ENCODE data around the gene COL1A1. TPM values are rescaled to one million over a fixed set of nuclear protein-coding genes. Genes with fewer than 3 reads are reported as not detected.

The COL1A1 gene
- total RNA-seq, 2 experiments from 2014 or later: not detected

GRCh38 chr17:50219342-50219741 lies 17.9 kb upstream of the COL1A1 start:
- Histone ChIP-seq H3K9me2 (ENCODE audit: insufficient read depth, low read length) (no peaks in the 10 kb centered on the region), H3K4me2 (ENCODE audit: low read length) (no peak overlapping the region), H3K9me3 (ENCODE audit: low read length) (no peaks in the 10 kb centered on the region), H3K4me1 (ENCODE audit: insufficient read depth, low read length, poor library complexity, severe bottlenecking) (no peaks in the 10 kb centered on the region), H3K27ac (ENCODE audit: low read depth, low read length, poor library complexity, severe bottlenecking) (no peak overlapping the region), H3K79me2 (ENCODE audit: insufficient read depth, low read depth, low read length) (no peaks in the 10 kb centered on the region), H3K36me3 (ENCODE audit: insufficient read depth, low read length) (no peaks in the 10 kb centered on the region), H3K4me3 (ENCODE audit: low read depth, low read length, poor library complexity, severe bottlenecking) (no peak overlapping the region), H4K20me1 (ENCODE audit: insufficient read depth, low read length) (no peaks in the 10 kb centered on the region), H2AFZ (ENCODE audit: low read length) (no peak overlapping the region)
- ChIA-PET CTCF (ENCODE audit: unreplicated experiment) (no interaction called here), POLR2A (no interaction called here)
- intact Hi-C loops (cut with micrococcal nuclease; ENCODE audit: unreplicated experiment): no loop called here
- no peak for DNase-seq (ENCODE audit: low spot score)
- BruUV-seq (replicated peaks): no TSS peak
- TF ChIP-seq EZH2phosphoT487 (IDR thresholded peaks at IDR 0.05; ENCODE audit: borderline replicate concordance, low read depth, low read length) (no peak), CTCF (conservative IDR thresholded peaks at IDR 0.05; ENCODE audit: low read length) (no peak)

- no peaks in the 10 kb centered on the region for H3K4me1 ChIP-seq (ENCODE audit: insufficient read depth, low read length, poor library complexity, severe bottlenecking)
- no peak overlapping the region for H2AFZ ChIP-seq (ENCODE audit: low read length)
- intact Hi-C loops (cut with micrococcal nuclease; ENCODE audit: unreplicated experiment): no loop called here
- H3K36me3 ChIP-seq (ENCODE audit: insufficient read depth, low read length): no peaks in the 10 kb centered on the region
- ChIA-PET POLR2A (interaction anchor here (0.6 kb wide), 1 partner anchor 46 kb away, joined by 3 read pairs; no protein-coding TSS in a partner anchor), CTCF (ENCODE audit: unreplicated experiment) (no interaction called here)
- H3K9me3 ChIP-seq (ENCODE audit: low read length): no peaks in the 10 kb centered on the region
- no peaks in the 10 kb centered on the region for H4K20me1 ChIP-seq (ENCODE audit: insufficient read depth, low read length)
- TF ChIP-seq CTCF (conservative IDR thresholded peaks at IDR 0.05; ENCODE audit: low read length): no peak
- TF ChIP-seq EZH2phosphoT487 (IDR thresholded peaks at IDR 0.05; ENCODE audit: borderline replicate concordance, low read depth, low read length): no peak
- H3K27ac ChIP-seq (ENCODE audit: low read depth, low read length, poor library complexity, severe bottlenecking): no peak overlapping the region
- no peaks in the 10 kb centered on the region for H3K9me2 ChIP-seq (ENCODE audit: insufficient read depth, low read length)
- H3K4me3 ChIP-seq (ENCODE audit: low read depth, low read length, poor library complexity, severe bottlenecking): no peak overlapping the region
- DNase-seq (ENCODE audit: low spot score): no peak
- BruUV-seq (replicated peaks): no TSS peak
- H3K79me2 ChIP-seq (ENCODE audit: insufficient read depth, low read depth, low read length): no peaks in the 10 kb centered on the region
- no peak overlapping the region for H3K4me2 ChIP-seq (ENCODE audit: low read length)
These were observed 17.4 kb upstream of the COL1A1 start for GRCh38 chr17:50218771-50219315.

- no peaks in the 10 kb centered on the region for H3K4me1 ChIP-seq (ENCODE audit: insufficient read depth, low read length, poor library complexity, severe bottlenecking)
- no peak overlapping the region for H3K4me2 ChIP-seq (ENCODE audit: low read length)
- H3K9me3 ChIP-seq (ENCODE audit: low read length): no peaks in the 10 kb centered on the region
- no peaks in the 10 kb centered on the region for H3K36me3 ChIP-seq (ENCODE audit: insufficient read depth, low read length)
- no peak overlapping the region for H3K4me3 ChIP-seq (ENCODE audit: low read depth, low read length, poor library complexity, severe bottlenecking)
- ChIA-PET POLR2A (interaction anchor here (0.6 kb wide), 1 partner anchor 47 kb away, joined by 3 read pairs; no protein-coding TSS in a partner anchor), CTCF (ENCODE audit: unreplicated experiment) (no interaction called here)
- intact Hi-C loops (cut with micrococcal nuclease; ENCODE audit: unreplicated experiment): no loop called here
- no peak overlapping the region for H3K27ac ChIP-seq (ENCODE audit: low read depth, low read length, poor library complexity, severe bottlenecking)
- no peaks in the 10 kb centered on the region for H4K20me1 ChIP-seq (ENCODE audit: insufficient read depth, low read length)
- no peak overlapping the region for H2AFZ ChIP-seq (ENCODE audit: low read length)
- no TSS peak for BruUV-seq (replicated peaks)
- no peaks in the 10 kb centered on the region for H3K79me2 ChIP-seq (ENCODE audit: insufficient read depth, low read depth, low read length)
- DNase-seq (ENCODE audit: low spot score): no peak
- no peaks in the 10 kb centered on the region for H3K9me2 ChIP-seq (ENCODE audit: insufficient read depth, low read length)
- no peak for TF ChIP-seq EZH2phosphoT487 (IDR thresholded peaks at IDR 0.05; ENCODE audit: borderline replicate concordance, low read depth, low read length)
- TF ChIP-seq CTCF (conservative IDR thresholded peaks at IDR 0.05; ENCODE audit: low read length): no peak
These were observed 16.8 kb upstream of the COL1A1 start for GRCh38 chr17:50218071-50218759.

Data from OCI-LY7 (cell line).